Ovary (tissue), 9 donors: Measurements from ENCODE around the gene PUS1. TPM values are rescaled to one million over a fixed set of nuclear protein-coding genes. Genes with fewer than 3 reads are reported as not detected.

Source experiments
- DNase-seq, 5 donors: peaks; one replicate each; pipeline ENCODE4 v3.0.0-alpha.2; 2019 to 2020
- H3K27ac ChIP-seq, 2 donors: fragments of 200-600 bp; one replicate each; pipeline versions ENCODE4 v1.5.1 to v1.8.0; 2019 to 2022
- H3K27me3 ChIP-seq: fragments of 200-600 bp; one replicate; pipeline ENCODE4 v1.8.0; 2022
- H3K36me3 ChIP-seq: fragments of 200-600 bp; sonication (generic); one replicate; pipeline ENCODE4 v1.5.1; 2019
- H3K4me1 ChIP-seq: one replicate; pipeline ENCODE4 v1.8.1; 2013; ENCODE audit warnings: mild to moderate bottlenecking, moderate library complexity; ENCODE audit not compliant: insufficient read depth
- H3K4me3 ChIP-seq: fragments of 200-600 bp; sonication (generic); one replicate; pipeline ENCODE4 v1.5.1; 2017
- H3K9me3 ChIP-seq, 2 donors: fragments of 200-600 bp in 1 of 2; sonication (generic) in 1 of 2; one replicate each; pipeline versions ENCODE4 v1.5.1 to v1.8.1; 2013 to 2019; ENCODE audit warnings: mild to moderate bottlenecking in 1 of 2, moderate library complexity in 1 of 2
- CTCF ChIP-seq, 3 donors: fragments of 450-650 bp in 2 of 3; fragments of 200-600 bp in 1 of 3; IDR thresholded peaks; one replicate each; pipeline versions ENCODE4 v1.5.1 to v1.8.0; 2016 to 2022; ENCODE audit warnings: antibody characterized with exemption in 3 of 3, mild to moderate bottlenecking in 1 of 3
- EP300 ChIP-seq: sonication (generic); formaldehyde crosslinking; IDR thresholded peaks from one replicate; pipeline ENCODE4 v1.6.1; 2017; ENCODE audit warnings: antibody characterized with exemption
- POLR2A ChIP-seq: fragments of 450-650 bp; IDR thresholded peaks from one replicate; pipeline ENCODE4 v1.6.1; 2017; ENCODE audit warnings: antibody characterized with exemption, mild to moderate bottlenecking, moderate library complexity
- WGBS, 3 donors: extraction: QIAGEN DNeasy Blood & Tissue Kit in 1 of 3; methylation state at CpG; one replicate each; pipeline versions ENCODE4 v1.1.5 to v1.1.7; 2013 to 2017; 5-methylcytosine and 5-hydroxymethylcytosine counted together
- intact Hi-C, 4 donors: fragments of 100-400 bp; cut with DNase I; formaldehyde crosslinking; loops; one replicate each; pipeline versions ENCODE4 v1.11.0 to v1.15.1; 2022 to 2023
- polyA plus RNA-seq, 2 donors: library from polyadenylated mRNA; stranded (reverse); fragments of 200-250 nt in 1 of 2; fragments of 350-450 nt in 1 of 2; fragmentation: Illumina TruSeq in 1 of 2; extraction: RNeasy Lipid Tissue Mini Kit (QIAGEN cat#74804) in 1 of 2; gene quantifications; one replicate each; pipeline ENCODE4 v1.2.3, GENCODE V29; 2013 to 2014
- total RNA-seq, 7 donors: library from RNA; depleted of rRNA in 2 of 7; stranded (reverse); fragments of >200 nt in 2 of 7; fragmentation: NEBNext Ultra II Directional in 3 of 7; extraction: Animal tissue kit (Norgen Biotek cat#: 25700) in 3 of 7; gene quantifications; one replicate each; pipeline versions ENCODE4 v1.1.0 to v1.2.4, GENCODE V29; 2016 to 2023
- donor health status: DM: no; HTN: no; CAD: no; lungs with moderate emphysema.
- donor health status: DM: no; HTN: no; CAD: no.
- donor health status: Bipolar disorder and iron deficiency.
- donor health status: DM: yes; HTN: yes; CAD: no.
- donor health status: DM: no; HTN: no; CAD: no.
- donor health status: DM: yes; HTN: yes; CAD: no.

The PUS1 gene
- total and polyA plus RNA-seq, 9 donors, result 3.5 to 34.7 (median 15.9) TPM

GRCh38 chr12:131902332-131903241, 26.5 kb upstream of the PUS1 start:
- WGBS, 3 donors, result 75 to 83% (median 75%) methylated on average over 25 of the region's 25 CpGs
- intact Hi-C loops, result no loop called here
- no peak for TF ChIP-seq POLR2A
- no peak for TF ChIP-seq EP300
- TF ChIP-seq CTCF (IDR thresholded peaks at IDR 0.05), result no peak
- Histone ChIP-seq H3K27me3 (no peaks in the 10 kb centered on the region), H3K27ac (no peak overlapping the region), H3K9me3 (no peaks in the 10 kb centered on the region), H3K4me3 (no peak overlapping the region), H3K36me3 (no peaks in the 10 kb centered on the region), H3K4me1 (peaks cover 12% of the 10 kb centered on the region)
- peak in 2 of 5 donors; percentile 6 to 25 for DNase-seq

- TF ChIP-seq CTCF (IDR thresholded peaks at IDR 0.05) (no peak), EP300 (no peak), POLR2A (no peak)
- peak in 2 of 5 donors; percentile 7 to 21 for DNase-seq
- Histone ChIP-seq H3K27ac (no peak overlapping the region), H3K27me3 (no peaks in the 10 kb centered on the region), H3K4me1 (peaks cover 12% of the 10 kb centered on the region), H3K4me3 (no peak overlapping the region), H3K9me3 (no peaks in the 10 kb centered on the region), H3K36me3 (no peaks in the 10 kb centered on the region)
- WGBS, 3 donors, result 77 to 85% (median 81%) methylated on average over 13 of the region's 13 CpGs
- intact Hi-C loops, result no loop called here
These were observed 25.5 kb upstream of the PUS1 start for GRCh38 chr12:131903270-131904255.

GRCh38 chr12:131904346-131904745, 24.7 kb upstream of the PUS1 start:
- peak in 3 of 5 donors; percentile 7 to 19 (median 14) for DNase-seq
- 89 to 95% (median 93%) methylated on average over 5 of the region's 5 CpGs for WGBS, 3 donors
- Histone ChIP-seq H3K27ac (no peak overlapping the region), H3K27me3 (no peaks in the 10 kb centered on the region), H3K4me3 (no peak overlapping the region), H3K4me1 (peaks cover 12% of the 10 kb centered on the region), H3K36me3 (no peaks in the 10 kb centered on the region), H3K9me3 (no peaks in the 10 kb centered on the region)
- intact Hi-C loops, result no loop called here
- TF ChIP-seq CTCF (IDR thresholded peaks at IDR 0.05) (no peak), EP300 (no peak), POLR2A (no peak)

GRCh38 chr12:131905081-131905629, 23.9 kb upstream of the PUS1 start:
- Histone ChIP-seq H3K4me3 (no peak overlapping the region), H3K4me1 (peaks cover 12% of the 10 kb centered on the region), H3K9me3 (no peaks in the 10 kb centered on the region), H3K27ac (no peak overlapping the region), H3K36me3 (no peaks in the 10 kb centered on the region), H3K27me3 (no peaks in the 10 kb centered on the region)
- 77 to 80% (median 78%) methylated on average over 13 of the region's 13 CpGs for WGBS, 3 donors
- TF ChIP-seq EP300 (no peak), POLR2A (no peak), CTCF (IDR thresholded peaks at IDR 0.05) (no peak)
- intact Hi-C loops, result no loop called here
- no peak for DNase-seq
